GM12872 (cell line): ENCODE results near the gene ATF2.

Experiments
- CTCF ChIP-seq: IDR thresholded peaks from 3 replicates; pipeline ENCODE4 v1.5.1; 2011; ENCODE audit warnings: low read depth, mild to moderate bottlenecking, low read length, moderate library complexity; ENCODE audit not compliant: insufficient read depth

ATF2 gene

DNA sequence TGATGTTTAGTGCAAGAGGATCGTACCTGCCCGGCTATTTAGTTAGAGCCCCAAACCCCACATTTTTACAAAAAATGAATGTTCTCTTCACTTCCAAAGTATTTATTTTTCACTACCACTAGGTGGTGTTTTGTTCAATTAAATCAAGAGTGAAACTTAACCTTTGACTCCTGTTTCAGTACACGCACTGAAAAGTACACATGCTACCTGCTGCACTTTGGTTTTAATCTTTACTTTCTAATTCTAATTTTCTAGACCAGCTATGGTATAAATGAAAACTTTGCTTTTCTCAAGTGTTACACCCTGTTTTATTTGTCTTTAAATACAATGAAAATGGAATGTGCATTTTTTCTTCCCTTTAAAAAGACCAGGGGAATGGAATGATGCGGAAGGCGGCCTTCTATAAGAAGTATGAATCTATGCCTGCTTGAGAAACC is 131.4 kb downstream of the ATF2 start:
- TF ChIP-seq CTCF = peak; percentile 47; the same call in 2 of the 3 replicates

DNA sequence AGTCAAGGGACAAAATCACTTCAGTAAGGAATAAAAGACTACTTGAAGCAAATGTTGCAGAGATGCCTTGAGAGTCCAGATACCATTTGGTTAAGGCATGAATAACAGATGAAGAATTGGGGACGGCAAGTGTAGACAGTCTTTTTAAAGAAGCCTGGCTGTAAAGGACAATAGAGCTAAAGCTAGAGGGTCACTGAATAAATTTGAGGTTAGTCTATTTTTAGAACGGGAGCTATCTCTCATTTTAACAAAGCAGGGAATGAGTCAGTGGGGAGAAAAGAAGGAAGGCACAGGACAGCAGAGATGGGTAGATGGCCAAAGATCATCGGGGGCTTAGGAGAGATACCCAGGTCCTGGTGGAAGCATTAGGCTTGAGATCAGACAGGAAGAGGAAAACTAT is 132.2 kb downstream of the ATF2 start:
- TF ChIP-seq CTCF = no peak

GRCh38 chr2:175034716-175035115 is 133.3 kb downstream of the ATF2 start:
- TF ChIP-seq CTCF = no peak

GRCh38 chr2:175030380-175031271 is 137.4 kb downstream of the ATF2 start:
- TF ChIP-seq CTCF = peak; percentile 40; the same call in 1 of the 3 replicates

DNA sequence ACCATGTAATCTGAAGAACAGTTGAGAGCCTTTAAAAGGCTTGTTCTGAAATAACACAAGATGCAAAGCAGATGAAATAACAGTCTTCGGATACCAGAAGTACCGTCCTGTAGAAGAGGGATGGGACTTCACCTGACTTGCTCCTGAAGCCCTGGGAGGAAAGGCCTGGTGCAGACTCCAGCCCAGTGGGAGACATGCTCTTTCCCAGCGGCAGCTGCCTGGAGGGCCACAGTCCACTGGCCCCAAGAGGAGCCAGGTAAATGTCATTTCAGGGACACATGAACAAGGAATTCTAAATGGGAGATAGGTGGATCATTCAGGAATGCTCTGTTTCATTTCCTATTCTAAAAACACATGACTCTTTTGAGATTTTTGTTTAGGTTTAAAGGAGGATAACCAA is 140.2 kb downstream of the ATF2 start:
- TF ChIP-seq CTCF = no peak

DNA sequence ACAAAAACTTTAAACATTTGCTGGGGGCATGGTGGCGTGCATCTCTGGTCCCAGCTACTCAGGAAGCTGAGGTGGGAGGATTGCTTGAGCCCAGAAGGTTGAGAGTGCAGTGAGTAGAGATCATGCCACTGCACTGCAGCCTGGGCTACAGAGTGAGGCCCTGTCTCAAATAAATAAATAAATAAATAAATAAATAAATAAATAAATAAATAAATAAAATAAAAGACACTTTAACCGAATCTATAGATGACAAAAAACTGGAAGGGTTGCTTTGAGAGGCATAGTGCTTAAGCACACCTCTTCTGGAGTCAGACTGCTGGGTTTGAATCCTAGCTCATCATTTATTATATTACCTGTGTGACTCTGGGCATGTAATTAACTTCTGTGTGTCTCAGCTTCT is 141.6 kb downstream of the ATF2 start:
- no peak for TF ChIP-seq CTCF

GRCh38 chr2:175025946-175026345 is 142.1 kb downstream of the ATF2 start:
- TF ChIP-seq CTCF = no peak
